Measurements from ENCODE around the gene NEMP2. TPM values are rescaled to one million over a fixed set of nuclear protein-coding genes. Genes with fewer than 3 reads are reported as not detected.

Gene NEMP2
- polyA plus RNA-seq, 4 donors, result 11.5 to 15.3 (median 13.1) TPM

DNA sequence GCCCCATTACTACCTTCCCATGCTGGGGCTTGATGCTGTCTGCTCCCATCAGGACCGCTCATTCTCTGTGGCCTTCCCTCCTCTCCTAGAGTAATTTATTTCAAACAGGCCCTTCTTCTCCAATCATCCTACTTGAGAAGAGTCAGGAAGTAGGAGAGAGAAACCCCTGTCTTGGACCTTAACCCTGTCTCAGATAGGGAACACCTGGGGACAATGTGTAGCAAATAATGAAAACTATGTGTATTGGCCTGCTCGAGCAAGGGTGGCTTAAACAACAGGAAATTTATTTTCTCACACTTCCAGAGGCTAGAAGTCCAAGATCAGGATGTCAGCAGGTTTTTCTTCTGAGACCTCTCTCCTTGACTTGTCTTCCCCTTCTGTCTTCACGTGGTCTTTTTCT lies 26.6 kb upstream of the NEMP2 start:
- DNase-seq (ENCODE audit: low read depth in 4 of 4, low spot score in 3 of 4), result no peak

DNA sequence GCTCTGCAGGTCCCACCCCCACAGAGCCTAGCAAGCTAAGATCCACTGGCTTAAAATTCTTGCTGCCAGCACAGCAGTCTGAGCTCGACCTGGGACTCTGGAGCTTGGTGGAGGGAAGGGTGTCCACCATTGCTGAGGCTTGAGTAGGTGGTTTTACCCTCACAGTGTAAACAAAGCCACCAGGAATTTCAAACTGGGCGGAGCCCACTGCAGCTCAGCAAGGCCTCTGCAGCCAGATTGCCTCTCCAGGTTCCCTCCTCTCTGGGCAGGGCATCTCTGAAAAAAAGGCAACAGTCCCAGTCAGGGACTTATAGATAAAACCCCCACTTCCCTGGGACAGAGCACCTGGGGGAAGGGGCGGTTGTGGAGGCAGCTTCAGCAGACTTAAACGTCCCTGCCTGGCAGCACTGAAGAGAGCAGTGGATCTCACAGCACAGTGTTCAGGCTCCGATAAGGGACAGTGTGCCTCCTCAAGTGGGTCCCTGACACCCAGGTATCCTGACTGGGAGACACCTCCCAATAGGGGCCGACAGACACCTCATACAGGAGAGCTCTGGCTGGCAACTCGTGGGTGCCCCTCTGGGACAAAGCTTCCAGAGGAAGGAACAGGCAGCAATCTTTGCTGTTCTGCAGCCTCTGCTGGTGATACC lies 20.0 kb upstream of the NEMP2 start:
- DNase-seq (ENCODE audit: low read depth in 4 of 4, low spot score in 3 of 4), result no peak

DNA sequence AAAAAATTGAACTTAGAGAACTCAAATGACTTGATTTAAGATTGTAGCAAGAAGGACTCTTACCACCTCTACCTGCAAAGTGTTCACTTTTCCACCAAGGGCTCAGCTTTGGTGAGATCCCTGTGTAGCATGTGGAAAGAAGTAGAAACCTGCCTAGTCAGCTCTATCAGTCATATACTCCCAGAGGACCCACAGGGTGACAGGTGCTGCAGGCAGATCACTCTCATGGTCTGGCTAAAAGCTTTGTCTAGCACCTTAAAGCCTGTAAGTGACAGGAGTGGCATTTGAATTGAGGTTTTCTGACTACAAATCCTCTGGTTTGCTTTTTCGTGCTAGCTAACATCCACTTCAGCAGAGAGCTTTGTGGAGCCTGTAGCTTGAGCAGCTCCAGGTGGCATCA lies 18.7 kb upstream of the NEMP2 start:
- no peak for DNase-seq (ENCODE audit: low read depth in 4 of 4, low spot score in 3 of 4)

DNA sequence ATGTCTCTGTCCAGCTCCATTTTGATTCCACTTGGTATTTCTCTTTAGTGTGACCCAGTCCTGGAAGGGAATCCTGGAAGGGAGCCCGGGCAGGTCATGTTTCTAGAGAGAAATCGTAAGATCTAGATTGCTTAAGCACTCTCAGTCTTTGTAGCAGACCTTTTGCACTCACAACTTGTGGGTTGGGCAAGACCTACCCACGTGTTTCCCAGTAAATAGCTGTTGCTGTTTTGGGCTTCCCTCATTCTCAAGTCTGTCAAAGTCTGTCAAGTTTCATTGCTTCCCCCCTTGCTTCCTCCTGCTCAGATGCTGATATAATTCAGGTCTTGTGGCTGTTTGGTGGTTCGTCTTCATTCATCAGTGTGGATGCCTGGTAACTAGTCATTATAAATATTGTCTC lies 17.4 kb upstream of the NEMP2 start:
- no peak for DNase-seq (ENCODE audit: low read depth in 4 of 4, low spot score in 3 of 4)

DNA sequence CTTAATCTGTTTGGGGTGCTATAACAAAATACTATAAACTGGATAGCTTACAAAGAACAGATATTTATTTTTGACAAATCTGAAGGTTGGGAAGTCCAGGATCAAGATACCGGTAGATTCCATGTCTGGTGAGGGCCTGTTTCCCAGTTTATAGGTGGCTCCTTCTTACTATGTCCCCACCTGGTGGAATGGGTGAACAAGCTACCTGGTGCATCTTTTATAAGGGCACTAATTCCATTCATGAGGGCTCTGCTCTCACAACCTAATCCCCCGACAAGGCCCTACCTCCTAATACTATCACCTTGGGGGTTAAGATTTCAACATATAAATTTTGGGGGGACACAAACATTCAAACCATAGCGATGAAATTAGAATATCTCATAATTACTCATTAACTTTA lies 15.6 kb upstream of the NEMP2 start:
- DNase-seq (ENCODE audit: low read depth in 4 of 4, low spot score in 3 of 4), result no peak

DNA sequence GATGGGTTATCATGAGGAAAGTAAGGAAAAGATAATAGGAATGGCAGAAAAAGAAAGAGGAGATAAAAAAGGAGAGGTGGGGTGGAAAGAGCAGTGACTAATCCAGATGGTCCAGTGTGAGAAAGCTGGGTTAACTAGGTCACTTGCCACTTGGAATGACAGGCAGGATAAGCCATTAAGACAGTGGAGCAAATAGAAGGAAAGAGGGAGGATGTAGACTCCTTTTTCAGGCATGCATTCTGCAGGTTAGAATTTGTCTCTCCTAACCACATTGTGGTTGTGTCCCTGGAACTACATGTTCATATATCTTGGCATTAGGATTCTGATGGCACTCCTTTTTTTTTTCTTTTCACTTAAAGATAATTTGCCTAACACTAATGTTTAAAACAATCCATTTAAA lies 13.4 kb upstream of the NEMP2 start:
- no peak for DNase-seq (ENCODE audit: low read depth in 4 of 4, low spot score in 3 of 4)

DNA sequence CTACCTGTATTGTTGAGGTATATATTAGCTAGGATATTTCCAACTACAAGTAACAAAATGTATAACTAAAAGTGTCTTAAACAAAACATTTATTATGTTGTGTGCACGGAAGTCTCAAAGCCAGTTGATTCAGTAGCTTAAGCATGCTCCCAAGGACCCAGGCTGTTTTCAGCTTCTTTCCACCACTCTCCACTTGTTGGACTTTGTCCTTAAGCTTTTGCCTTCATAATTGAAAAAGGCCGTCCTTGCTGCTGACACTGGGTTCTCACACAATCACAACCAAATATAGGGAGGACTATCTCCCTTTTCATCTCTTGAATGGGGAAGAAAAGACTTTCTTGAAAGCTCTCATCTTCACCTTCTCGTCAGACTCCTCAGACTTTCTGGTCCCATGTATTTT lies 12.2 kb upstream of the NEMP2 start:
- DNase-seq (ENCODE audit: low read depth in 4 of 4, low spot score in 3 of 4), result no peak

DNA sequence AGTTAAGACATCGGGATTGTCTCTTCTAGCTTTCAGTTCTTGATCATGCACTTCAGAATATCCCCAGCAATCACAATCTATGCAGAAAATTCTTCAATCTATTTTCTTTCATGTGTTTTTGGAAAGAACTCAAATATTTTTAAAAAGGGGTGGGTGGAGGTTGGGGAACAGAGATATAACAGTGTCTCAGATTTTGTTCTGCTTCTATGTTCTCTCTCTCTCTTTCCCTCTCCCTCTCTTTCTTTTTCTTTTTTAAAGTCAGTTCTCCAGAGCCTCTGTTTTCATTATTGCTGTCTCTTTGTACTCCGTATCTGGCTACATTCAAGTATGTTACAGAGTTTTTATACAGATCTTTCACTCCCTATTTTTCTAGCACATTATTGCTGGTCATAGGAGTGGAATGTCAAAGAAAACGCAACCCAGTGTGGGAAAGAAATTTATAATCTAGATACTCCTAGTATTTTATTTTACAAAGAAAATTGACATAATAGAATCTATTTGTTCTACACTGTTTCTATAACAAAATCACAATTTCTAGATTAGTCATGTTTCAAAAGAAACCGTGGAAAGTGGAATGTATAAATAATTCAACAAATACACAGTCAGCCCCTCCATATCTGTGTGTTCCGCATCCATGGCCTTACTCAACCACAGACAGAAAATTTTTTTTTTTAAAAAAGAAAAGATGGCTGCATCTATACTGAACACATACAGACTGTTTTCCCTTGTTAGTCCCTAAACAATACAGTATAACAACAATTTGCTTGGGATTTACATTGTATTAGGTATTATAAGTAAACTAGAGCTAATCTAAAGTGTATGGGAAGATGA lies 11.2 kb upstream of the NEMP2 start:
- no peak for DNase-seq (ENCODE audit: low read depth in 4 of 4, low spot score in 3 of 4)

DNA sequence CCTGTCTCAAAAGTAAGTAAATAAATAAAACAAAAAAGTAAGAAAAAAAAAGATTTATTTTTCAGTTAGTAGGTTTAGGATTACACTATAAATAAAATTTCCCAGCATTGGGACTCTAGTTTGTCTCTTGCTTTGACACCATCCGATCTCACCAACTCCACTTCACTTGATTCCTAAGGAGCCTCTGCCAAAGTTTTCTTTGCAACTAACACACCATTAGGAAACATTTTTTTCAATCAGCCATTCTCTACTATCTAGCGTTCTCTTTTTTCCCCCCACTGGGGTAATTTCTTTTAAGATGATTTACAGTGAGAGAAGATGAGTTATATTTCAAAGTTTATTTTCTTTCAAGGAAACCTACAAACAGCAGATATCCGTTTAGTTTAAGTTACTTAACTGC lies 10.6 kb upstream of the NEMP2 start:
- DNase-seq (ENCODE audit: low read depth in 4 of 4, low spot score in 3 of 4), result no peak

DNA sequence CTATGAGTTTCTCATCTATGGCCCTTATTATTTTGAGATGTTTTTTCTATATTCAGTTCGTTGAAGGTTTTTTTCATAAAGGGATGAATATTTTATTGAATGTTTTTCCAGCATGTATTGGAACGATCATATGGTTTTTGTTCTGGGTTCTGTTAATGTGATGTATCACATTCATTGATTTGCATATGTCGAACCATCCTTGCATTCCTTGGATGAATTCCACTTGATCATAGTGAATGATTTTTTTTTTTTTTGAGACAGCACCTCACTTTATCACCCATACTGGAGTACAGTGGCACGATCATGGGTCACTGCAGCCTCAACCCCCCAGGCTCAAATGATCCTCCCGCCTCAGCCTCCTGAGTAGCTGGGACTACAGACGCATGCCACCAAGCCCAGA lies 5.5 kb upstream of the NEMP2 start:
- no peak for DNase-seq (ENCODE audit: low read depth in 4 of 4, low spot score in 3 of 4)

DNA sequence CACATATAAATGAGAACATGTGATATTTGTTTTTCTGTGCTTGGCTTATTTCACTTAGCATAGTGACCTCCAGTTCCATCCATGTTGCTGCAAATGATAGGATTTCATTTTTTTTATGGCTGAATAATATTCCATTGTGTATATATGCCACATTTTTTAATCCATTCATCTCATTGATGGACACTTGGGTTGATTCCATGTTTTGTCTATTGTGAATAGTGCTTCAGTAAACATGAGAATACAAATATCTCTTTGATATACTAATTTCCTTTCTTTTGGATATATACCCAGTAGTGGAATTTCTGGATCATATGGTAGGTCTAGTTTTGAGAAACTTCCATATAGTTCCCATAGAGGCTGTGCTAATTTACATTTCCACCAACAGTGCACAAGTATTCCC lies 3.7 kb upstream of the NEMP2 start:
- no peak for DNase-seq (ENCODE audit: low read depth in 4 of 4, low spot score in 3 of 4)

DNA sequence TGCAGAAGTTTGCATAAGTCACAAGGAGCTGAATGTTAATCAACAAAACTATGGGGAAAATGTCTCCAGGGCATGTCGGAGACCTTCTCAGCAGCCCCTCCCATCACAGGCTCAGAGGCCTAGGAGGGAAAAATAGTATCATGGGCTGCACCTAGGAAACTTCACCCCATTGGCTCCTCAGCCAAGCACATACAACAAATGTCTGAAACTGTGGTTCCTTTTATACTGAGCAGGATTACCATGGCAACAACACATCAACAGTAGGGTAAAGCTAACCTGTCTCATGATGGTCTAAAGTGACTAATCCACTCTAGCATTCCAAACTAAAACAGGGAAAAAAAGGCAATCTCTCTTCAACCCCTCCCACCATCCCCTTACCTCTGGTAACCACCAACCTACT lies 3.2 kb upstream of the NEMP2 start:
- DNase-seq (ENCODE audit: low read depth in 4 of 4, low spot score in 3 of 4), result no peak

DNA sequence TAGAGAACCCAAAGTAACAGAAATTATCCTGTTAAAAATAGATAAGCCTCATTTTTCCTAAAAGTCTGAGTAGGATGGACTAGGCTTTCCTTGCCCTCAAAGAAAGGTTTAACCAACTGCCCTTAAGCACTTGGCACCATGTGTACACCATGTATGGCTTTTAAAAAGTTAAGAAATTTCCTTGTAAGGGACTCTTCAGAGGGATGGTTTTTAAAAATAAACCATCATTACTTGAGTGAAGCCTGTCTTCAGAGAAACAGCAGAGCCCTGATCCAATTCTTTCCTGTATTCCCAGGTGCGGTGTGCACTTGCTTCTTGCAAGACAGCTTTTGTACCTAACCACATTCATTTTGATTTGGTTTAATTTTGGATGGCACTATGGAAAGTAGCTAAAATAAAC lies 1.1 kb upstream of the NEMP2 start:
- no peak for DNase-seq (ENCODE audit: low read depth in 4 of 4, low spot score in 3 of 4)

DNA sequence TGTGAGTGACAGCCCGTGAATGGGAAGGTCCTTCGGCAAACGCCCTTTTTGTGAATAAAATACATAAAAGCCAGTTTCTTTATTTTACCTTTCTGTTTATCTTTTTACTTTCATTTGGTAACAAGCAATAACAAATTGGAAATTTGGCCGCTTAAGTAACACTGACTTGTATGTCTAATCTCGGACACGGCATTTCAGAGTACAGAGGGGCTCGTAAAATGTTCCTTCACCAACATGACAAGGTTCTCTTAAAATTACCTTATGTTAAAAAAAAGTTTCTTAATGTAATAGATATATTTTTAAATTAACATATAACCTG lies 558 bp upstream of the NEMP2 start:
- DNase-seq (ENCODE audit: low read depth in 4 of 4, low spot score in 3 of 4), result no peak

DNA sequence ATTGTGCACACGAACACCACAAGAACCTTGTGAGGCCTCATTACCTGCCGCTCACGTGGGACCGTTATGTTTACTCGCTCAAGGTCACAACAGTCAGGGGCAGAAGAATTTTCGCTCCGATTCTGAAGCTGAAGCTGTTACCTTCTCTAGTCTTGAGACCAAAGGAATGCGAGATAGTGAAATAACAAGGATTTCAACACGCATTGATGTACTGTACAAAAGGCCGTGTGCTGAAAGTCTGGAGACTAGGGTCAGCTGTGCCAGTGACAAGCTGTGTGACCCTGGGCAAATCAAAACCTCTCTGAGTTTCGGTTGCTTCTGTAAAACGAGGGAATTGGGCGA lies 583 bp downstream of the NEMP2 start:
- DNase-seq (ENCODE audit: low read depth in 4 of 4, low spot score in 3 of 4), result no peak

DNA sequence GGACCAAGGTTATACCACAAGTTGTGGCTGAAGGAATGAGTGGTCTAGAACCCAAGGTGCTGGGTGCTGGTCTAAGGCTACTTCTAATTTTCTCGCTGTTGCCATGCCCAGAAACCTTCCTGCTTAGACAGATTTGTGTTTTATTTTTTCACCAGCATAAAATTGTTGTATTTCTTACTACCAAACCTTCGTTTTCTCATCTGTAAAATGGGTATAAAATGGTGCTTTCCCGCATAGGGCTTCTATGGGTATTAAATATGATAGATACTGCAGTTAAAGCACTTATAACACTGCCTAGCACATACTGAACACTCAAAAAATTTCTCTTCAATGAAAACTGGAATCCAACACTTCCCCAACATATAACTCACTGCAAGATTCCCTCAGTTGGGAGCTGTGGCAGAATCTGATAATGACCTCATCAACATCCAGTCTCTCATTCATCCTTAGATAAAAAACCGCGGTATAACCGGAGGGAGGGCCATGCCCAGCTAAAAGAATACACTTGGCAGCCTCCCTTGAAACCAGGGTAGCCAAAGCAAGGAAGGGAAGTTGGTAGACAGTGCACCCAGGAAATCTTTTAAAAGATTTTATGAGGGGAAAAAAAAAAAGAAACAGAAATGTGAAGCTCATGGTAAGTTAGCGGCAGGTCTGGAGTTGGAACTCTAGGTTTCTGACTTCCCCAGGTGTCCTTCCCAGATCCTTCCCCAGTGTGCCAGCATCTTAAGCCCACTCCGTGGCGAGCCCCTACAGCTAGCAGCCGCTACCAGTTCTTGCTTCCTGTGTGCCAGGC lies 1.2 kb downstream of the NEMP2 start:
- no peak for DNase-seq (ENCODE audit: low read depth in 4 of 4, low spot score in 3 of 4)

DNA sequence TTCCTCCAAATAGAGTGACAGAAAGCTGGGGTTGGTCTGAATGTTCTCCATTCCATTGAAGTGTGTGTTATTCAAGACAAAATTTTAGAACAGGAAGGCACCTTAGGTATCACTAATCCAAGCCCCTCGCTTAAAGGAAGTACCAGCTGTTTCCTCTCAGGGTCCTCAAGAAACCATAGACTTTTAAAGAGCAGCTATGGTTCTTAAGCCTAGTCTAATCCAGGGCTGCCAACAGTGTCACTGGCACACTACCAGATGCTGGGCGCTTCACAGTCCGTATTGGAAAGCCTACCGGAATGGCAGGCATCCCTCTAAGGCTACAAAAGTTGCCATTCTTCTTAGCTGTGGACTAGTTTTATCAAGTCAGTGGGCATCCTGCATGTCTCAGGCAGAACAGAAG lies 1.9 kb downstream of the NEMP2 start:
- no peak for DNase-seq (ENCODE audit: low read depth in 4 of 4, low spot score in 3 of 4)

DNA sequence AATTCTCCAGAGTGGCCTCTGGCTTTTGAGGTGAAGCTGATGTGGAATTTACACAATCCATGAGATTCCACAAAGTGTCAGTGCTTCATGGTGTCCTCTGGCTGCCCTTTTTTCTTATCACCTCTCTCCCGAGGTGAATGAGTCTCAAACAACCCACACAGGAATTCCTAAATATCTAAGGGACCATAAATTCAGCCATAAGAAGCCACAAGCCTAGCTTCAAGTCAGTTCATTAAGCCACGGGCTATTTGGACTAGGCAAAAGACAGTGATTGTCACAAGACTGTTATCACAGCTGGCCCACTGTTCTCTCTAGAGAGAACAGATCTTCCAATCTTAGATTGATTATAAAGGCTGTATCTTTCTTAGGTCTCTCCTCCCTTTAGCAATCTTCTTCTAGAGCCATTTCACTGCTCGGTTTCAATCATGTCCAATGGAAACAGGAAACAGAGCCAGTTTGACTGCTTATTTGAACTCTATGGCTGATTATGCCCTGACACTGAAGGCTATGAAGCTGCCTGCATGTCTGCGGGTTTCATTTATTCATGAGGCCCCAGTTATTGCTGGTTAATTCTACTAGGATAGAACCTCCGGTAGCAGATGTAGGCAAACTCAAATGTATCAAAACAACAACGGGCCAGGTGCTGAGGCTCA lies 4.1 kb downstream of the NEMP2 start:
- no peak for DNase-seq (ENCODE audit: low read depth in 4 of 4, low spot score in 3 of 4)

DNA sequence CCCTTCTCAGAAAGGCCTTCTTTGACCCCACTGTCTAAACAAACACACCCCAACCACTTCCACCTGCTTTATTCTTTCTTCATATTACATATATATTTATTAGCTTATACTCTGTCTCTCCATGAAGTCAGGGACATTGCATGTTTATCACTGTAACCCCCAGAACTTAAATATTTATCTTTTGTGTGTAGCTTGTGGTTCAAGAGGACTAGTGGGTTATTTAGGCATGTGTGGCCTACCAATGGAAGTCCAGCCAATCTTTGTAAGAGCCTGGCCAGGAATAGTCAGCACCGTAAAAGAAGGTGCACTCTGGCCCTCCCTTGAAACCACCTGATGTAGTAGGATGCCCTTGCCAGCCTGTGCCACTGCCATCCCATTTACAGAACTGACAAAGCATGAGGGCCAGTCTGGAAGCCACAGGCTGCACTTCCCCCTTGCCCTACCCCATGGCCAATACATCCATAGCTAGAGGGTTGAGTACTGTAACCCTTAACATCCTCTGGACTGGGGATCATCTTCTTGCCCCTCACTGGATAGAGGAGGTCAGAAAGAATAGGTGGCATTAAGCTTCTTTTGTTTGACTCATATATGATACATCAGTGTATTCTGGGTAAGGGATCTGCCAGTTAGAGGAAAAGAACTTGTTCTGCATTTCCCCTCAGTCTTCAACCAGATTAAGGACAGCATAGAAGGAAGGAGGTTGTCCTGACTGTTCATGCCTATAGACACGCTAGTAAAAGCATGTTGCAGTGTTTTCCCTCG lies 4.9 kb downstream of the NEMP2 start:
- DNase-seq (ENCODE audit: low read depth in 4 of 4, low spot score in 3 of 4), result no peak

DNA sequence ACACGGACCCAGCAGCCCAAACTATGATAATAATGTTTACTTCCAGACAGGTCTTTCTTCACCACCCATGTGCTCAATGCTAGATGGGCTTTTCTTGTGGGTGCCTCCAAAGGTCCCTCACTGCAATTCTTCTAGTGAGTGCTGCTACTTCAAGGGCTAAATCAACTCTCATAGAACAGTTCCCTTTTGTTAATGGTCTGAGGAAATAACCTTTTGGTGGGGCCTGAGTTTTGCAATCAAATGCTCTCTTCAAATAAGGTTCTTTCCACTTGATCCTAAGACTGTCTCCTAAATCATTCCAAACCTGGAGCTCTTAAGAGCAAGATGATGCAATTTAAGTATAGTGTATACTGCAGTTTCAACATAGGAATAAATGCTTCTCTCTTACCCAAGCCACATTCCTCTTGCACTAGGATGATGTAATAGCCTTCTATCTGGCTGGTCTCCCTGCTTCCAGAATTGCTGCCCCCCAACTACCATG lies 6.0 kb downstream of the NEMP2 start:
- DNase-seq (ENCODE audit: low read depth in 4 of 4, low spot score in 3 of 4), result no peak

DNA sequence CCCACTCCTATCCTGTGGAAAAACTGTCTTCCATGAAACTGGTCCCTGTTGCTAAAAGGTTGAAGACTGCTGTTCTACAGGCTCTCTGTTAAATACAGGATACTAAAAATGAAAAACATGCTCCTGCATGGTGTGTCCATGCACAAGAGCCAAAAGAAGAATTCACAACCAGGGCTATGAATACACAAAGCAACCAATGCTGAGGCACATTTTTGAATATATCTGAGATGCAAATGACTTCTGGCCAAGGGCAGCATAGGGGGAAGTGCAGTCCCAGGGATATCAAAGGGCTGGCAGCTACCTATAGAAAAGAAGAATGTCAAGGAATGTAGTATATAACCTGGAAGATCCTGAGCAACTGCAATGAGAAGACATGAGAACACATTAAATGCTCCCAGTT lies 6.6 kb downstream of the NEMP2 start:
- no peak for DNase-seq (ENCODE audit: low read depth in 4 of 4, low spot score in 3 of 4)
